GM19035 (cell line): Measurements from ENCODE around the gene UGT1A8.

Source experiments
- ATAC-seq: cut with Tn5 transposase; IDR thresholded peaks from one replicate; pipeline ENCODE4 v1.9.1; 2021; ENCODE audit not compliant: unreplicated experiment

Gene UGT1A8

GRCh38 chr2:233761040-233761769 is 143.8 kb downstream of the UGT1A8 start:
- ATAC-seq: no peak

DNA sequence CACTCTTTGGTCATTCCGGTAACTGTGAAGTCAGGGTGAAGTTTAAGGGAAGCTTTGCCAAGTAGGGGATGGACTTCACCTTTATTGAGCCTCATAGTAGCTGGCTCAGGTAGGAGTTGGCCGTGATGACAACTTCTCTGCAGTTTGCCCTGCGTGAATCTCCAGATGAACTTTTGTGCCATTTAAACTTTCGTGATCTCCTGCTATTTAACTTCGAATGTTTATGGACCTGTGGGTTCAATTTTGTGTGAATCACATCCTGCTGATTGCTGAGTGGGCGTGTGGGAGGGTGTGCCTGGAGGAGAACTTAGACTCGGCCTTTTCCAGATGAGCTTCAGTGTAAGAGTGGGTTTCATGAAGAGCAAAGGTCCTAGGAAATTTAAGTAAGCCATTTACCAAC is 146.8 kb downstream of the UGT1A8 start:
- no peak for ATAC-seq

GRCh38 chr2:233764761-233765160 is 147.3 kb downstream of the UGT1A8 start:
- ATAC-seq: no peak

GRCh38 chr2:233766416-233766815 is 149.0 kb downstream of the UGT1A8 start:
- no peak for ATAC-seq

- ATAC-seq: no peak
Measured at GRCh38 chr2:233768076-233768475, 150.6 kb downstream of the UGT1A8 start.

DNA sequence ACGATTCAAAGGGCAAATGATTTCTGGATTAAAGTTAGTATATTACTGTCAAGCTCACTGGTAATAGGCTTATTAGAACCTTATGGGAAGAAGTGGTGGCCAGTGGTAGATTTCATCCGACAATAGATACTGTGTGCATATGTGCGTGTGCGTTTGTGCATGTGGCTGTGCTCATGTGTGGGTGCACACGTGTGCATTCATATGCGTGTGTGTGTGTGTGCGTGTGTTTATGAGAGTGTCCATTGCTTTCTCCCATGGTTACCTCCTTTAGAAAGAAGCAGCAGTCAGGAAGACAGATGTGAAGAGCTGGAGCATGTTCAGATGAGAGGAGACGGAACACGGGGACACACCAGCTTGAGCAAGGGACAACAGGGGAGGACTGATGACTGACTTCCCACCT is 151.8 kb downstream of the UGT1A8 start:
- ATAC-seq: no peak

DNA sequence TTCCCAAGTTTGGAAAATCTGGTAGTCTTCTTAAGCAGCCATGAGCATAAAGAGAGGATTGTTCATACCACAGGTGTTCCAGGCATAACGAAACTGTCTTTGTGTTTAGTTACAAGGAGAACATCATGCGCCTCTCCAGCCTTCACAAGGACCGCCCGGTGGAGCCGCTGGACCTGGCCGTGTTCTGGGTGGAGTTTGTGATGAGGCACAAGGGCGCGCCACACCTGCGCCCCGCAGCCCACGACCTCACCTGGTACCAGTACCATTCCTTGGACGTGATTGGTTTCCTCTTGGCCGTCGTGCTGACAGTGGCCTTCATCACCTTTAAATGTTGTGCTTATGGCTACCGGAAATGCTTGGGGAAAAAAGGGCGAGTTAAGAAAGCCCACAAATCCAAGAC is 154.7 kb downstream of the UGT1A8 start:
- no peak for ATAC-seq

DNA sequence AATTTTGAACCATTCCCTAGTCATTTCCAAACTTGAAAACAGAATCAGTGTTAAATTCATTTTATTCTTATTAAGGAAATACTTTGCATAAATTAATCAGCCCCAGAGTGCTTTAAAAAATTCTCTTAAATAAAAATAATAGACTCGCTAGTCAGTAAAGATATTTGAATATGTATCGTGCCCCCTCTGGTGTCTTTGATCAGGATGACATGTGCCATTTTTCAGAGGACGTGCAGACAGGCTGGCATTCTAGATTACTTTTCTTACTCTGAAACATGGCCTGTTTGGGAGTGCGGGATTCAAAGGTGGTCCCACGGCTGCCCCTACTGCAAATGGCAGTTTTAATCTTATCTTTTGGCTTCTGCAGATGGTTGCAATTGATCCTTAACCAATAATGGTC is 155.2 kb downstream of the UGT1A8 start:
- ATAC-seq: no peak

DNA sequence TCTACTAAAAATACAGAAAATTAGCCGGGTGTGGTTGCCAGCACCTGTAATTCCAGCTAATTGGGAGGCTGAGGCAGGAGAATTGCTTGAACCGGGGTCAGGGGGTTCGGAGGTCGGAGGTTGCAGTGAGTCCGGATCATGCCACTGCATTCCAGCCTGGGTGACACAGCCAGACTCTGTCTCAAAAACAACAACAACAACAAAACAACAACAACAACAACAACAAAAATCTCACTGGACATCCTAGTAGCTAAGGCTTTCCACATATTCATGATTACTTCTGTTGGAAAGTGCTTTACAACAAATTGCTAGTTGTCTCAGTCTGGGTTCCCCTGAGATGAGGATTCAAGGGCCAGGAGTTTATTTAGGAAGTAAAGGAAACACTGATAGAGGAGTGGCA is 156.4 kb downstream of the UGT1A8 start:
- no peak for ATAC-seq

DNA sequence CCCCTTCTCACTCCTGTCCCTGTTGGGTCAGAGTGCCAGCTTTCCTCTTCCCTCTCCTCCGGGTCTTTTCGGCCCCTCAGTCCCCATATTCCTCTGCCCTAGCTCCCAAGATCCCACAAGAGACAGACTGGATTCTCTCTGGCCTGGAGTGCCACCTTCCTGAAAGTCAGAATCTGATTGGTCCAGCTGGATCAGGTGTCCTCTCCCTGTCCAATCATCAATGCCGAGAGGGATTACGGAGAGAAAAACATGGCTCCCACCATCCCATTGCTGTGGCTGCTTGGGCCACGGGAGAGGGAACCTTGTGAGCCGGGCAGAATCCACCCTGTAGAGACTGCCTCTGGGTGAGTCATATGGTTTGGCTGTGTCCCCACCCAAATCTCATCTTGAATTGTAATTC is 158.0 kb downstream of the UGT1A8 start:
- no peak for ATAC-seq

- no peak for ATAC-seq
Measured at GRCh38 chr2:233778030-233778429, 160.6 kb downstream of the UGT1A8 start, which contains the start of gene MROH2A. Gene MROH2A (plus strand): TSS chr2:233778330. CDS start chr2:233779359, 1,029 bp downstream.

GRCh38 chr2:233779722-233780121 is 162.3 kb downstream of the UGT1A8 start:
- ATAC-seq: no peak

DNA sequence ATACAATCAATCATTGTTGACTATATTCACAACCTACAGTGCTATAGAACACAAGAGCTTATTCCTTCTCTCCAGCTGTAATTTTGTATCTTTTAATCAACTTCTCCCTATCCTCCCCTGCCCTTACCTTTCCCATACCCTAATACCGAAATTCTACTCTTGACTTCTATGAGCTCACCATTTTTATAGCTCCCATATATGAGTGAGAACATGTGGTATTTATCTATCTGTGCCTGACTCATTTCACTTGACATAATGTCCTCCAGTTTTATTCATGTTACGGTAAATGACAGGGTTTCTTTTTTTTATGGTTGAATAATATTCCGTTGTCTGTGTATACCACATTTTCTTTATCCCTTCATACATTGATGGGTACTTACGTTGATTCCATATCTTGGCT is 163.3 kb downstream of the UGT1A8 start:
- no peak for ATAC-seq

DNA sequence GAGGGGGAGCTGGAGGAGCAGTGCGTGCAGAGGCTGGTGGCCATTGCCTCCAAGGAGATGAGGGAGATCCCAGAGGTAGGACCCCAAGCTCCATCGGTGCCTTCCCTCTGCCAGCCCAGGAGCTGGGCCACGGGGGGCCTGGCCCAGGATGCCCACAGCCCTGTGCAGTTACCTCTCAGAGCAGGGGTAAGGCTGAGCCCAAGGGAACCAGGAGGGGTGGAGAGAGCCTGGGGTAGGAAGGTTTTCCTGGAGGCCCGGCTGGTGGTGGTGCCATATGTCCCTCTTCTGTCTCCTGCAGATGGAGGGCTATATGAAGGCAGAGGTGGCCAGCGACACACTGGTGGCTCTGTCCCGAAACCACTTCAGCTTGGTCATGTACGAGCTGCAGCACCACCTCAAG is 172.1 kb downstream of the UGT1A8 start:
- ATAC-seq: no peak

GRCh38 chr2:233791151-233791882 is 173.9 kb downstream of the UGT1A8 start:
- no peak for ATAC-seq

- no peak for ATAC-seq
Measured at GRCh38 chr2:233791883-233792329, 174.5 kb downstream of the UGT1A8 start.

GRCh38 chr2:233792720-233793119 is 175.3 kb downstream of the UGT1A8 start:
- ATAC-seq: no peak

DNA sequence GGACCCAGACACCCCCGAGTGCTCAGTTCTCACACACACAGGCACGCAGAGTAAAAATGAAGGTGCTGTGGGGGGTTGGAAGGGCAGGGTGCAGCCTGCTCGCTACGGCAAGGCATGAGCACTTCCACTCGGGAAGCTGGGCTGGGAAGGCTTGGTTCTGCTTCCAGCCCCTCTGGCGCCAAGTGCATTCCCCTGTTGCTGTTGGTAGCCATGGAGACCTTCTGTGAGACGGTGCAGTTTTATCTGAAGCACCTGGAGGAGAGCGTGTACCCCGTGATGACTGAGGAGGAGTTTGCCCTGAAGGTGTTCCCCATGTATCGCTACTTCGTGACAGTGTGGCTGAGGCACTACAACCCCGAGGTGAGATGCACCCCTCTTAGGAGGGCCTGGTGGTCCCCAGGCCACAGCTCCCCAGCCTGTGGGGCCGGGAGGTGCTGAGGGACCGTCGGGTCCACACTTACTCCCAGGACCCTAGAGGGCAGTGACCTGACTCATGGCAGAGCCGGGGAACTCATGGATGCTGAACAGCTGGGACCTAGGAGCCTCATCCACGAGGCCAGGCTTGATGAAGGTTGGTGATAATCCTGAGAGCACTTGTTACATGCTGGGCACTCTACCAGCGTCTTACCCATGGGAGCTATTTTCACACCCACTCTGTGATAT is 176.2 kb downstream of the UGT1A8 start:
- no peak for ATAC-seq

- no peak for ATAC-seq
Measured at GRCh38 chr2:233794128-233794658, 176.8 kb downstream of the UGT1A8 start.

DNA sequence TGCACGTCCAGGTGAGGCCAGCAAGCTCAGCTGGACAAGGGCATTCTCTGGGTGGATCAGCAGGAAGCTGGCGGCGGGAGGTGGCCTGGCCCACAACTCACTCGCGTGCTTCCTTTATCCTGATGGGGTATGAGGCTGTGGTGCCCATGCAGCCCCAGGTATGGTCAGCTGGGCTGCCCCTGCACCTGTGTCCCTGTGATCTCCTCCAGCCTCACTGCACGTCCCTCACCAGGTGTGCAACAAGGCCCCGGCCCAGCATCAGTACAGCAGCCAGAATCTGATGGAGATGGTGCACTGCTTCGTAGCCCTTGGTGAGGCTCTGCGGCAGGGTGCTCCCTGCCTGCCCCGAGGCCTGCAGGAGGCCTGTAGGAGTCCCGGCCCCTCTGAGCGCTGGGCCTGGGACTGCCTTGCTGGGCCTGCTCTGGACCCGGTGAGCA is 178.3 kb downstream of the UGT1A8 start:
- ATAC-seq: no peak

- ATAC-seq: no peak
Measured at GRCh38 chr2:233796254-233796653, 178.8 kb downstream of the UGT1A8 start.
